NCI-H446 (cell line): Measurements from ENCODE around the gene PAAF1.

Source experiments
- DNase-seq, 2 experiments: peaks; one replicate each; lab custom pipeline; 2025; lab: John Stamatoyannopoulos, UW

The PAAF1 gene

GRCh38 chr11:73972620-73973449 lies 96.0 kb downstream of the PAAF1 start:
- DNase-seq, result no peak

GRCh38 chr11:73974604-73975478 lies 98.0 kb downstream of the PAAF1 start:
- no peak for DNase-seq

GRCh38 chr11:73975479-73975757 lies 98.6 kb downstream of the PAAF1 start:
- DNase-seq, result no peak

- DNase-seq, result no peak
Observed at GRCh38 chr11:73976451-73977151, 99.8 kb downstream of the PAAF1 start.

DNA sequence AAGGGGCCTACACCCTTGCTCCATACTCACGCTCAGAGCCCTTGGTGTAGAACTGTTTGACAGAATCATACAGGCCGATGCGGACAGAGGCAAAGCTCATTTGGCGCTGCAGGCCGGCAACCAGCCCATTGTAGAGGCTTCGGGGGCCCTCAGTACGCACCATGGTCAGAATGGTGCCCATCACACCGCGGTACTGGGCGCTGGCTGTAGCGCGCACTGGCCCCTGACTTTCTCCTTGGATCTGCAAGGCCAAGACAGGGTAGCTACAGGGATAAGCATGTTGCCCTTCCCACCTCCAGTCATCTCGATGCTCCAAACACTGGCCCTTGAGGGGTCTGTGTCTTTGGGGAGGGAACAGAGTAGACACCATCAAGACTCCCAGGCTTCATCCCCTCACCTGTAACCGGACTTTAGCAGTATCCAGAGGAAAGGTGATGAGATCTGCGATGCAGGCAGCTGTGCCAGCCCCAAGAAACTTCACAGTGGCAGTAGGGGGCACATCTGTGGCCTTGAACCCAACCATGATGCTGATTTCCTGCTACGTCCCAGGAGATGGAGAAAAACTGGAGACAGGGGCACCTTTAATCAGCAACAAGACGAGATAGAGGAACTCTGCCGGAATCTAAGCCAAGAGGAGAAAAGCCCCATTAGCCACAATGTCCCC lies 101.2 kb downstream of the PAAF1 start:
- DNase-seq, result no peak

DNA sequence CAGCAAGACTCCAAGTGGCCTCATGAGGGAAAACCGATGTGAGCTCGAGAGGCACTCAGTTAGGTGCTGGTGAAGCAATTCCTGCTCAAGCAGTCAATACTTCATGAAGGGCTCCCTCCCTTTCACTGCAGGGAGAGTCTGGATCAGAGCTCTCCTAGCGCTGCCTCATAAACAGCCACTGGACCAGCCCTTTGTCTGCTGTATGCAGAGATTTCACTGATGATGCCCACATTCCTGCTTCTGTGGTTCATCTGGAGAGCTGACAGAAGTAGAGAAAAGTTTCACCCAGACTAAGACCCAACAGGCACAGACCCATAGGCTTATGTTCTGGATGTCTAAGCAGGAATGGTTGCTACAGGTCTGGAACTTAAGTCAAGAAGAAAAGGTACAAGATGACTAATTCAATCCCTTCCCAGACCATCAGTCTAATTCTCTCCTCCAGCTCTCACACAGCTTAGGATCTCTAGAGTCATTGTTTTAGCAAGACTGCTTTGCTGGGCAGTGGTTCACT lies 101.8 kb downstream of the PAAF1 start:
- DNase-seq, result no peak

GRCh38 chr11:73980001-73980961 lies 103.5 kb downstream of the PAAF1 start:
- DNase-seq, result no peak
